Left ventricle myocardium inferior (tissue), 1 donor: Measurements from ENCODE around the gene RCCD1. TPM values are rescaled to one million over a fixed set of nuclear protein-coding genes. Genes with fewer than 3 reads are reported as not detected.

Experiments used
- DNase-seq: peaks from one replicate; pipeline ENCODE4 v3.0.0-alpha.2; 2020
- H3K27ac ChIP-seq: fragments of 200-600 bp; replicated peaks from 2 replicates; pipeline ENCODE4 v1.8.0; 2021
- H3K27me3 ChIP-seq: fragments of 200-600 bp; 2 replicates; pipeline ENCODE4 v1.8.0; 2021; ENCODE audit warnings: low read depth
- H3K36me3 ChIP-seq: fragments of 200-600 bp; 2 replicates; pipeline ENCODE4 v1.8.0; 2021
- H3K4me1 ChIP-seq: fragments of 200-600 bp; 2 replicates; pipeline ENCODE4 v1.8.0; 2021
- H3K4me3 ChIP-seq: fragments of 200-600 bp; 2 replicates; pipeline ENCODE4 v1.8.0; 2021; ENCODE audit warnings: mild to moderate bottlenecking, moderate library complexity
- H3K9me3 ChIP-seq: fragments of 200-600 bp; replicated peaks from 2 replicates; pipeline ENCODE4 v1.8.0; 2021
- intact Hi-C: fragments of 100-400 bp; cut with micrococcal nuclease; formaldehyde crosslinking; loops from one replicate; pipeline ENCODE4 v1.11.0; 2022
- total RNA-seq: library from RNA; stranded (reverse); fragmentation: NEBNext Ultra II Directional; extraction: Animal tissue kit (Norgen Biotek cat#: 25700); gene quantifications from one replicate; pipeline ENCODE4 v1.2.1, GENCODE V29; 2021
- TF ChIP-seq, protein P1 (sequence below): fragments of 200-600 bp; IDR thresholded peaks from 2 replicates; pipeline ENCODE4 v1.8.0; 2021; ENCODE audit warnings: antibody characterized with exemption, mild to moderate bottlenecking, borderline replicate concordance
- donor health status: DM: no; HTN: yes; CAD: no; lungs with severe emphysema.

Gene RCCD1
- total RNA-seq, 1 donor from 2014 or later = 10.9 TPM

GRCh38 chr15:91001209-91001608 lies 46.5 kb downstream of the RCCD1 start:
- no peak overlapping the region for H3K27ac ChIP-seq
- DNase-seq = no peak
- H3K36me3 ChIP-seq = peaks cover 82% of the 10 kb centered on the region
- intact Hi-C loops = no loop called here
- no peak overlapping the region for H3K4me3 ChIP-seq
- H3K4me1 ChIP-seq = no peaks in the 10 kb centered on the region
- TF ChIP-seq, protein P1, sequence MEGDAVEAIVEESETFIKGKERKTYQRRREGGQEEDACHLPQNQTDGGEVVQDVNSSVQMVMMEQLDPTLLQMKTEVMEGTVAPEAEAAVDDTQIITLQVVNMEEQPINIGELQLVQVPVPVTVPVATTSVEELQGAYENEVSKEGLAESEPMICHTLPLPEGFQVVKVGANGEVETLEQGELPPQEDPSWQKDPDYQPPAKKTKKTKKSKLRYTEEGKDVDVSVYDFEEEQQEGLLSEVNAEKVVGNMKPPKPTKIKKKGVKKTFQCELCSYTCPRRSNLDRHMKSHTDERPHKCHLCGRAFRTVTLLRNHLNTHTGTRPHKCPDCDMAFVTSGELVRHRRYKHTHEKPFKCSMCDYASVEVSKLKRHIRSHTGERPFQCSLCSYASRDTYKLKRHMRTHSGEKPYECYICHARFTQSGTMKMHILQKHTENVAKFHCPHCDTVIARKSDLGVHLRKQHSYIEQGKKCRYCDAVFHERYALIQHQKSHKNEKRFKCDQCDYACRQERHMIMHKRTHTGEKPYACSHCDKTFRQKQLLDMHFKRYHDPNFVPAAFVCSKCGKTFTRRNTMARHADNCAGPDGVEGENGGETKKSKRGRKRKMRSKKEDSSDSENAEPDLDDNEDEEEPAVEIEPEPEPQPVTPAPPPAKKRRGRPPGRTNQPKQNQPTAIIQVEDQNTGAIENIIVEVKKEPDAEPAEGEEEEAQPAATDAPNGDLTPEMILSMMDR = no peak
- no peaks in the 10 kb centered on the region for H3K9me3 ChIP-seq
- H3K27me3 ChIP-seq = no peaks in the 10 kb centered on the region

GRCh38 chr15:91007266-91007665 lies 52.6 kb downstream of the RCCD1 start:
- H3K4me1 ChIP-seq = no peaks in the 10 kb centered on the region
- DNase-seq = no peak

More at GRCh38 chr15:91007266-91007665, 52.6 kb downstream of the RCCD1 start:
- H3K4me3 ChIP-seq = no peak overlapping the region
- intact Hi-C loops = no loop called here
- no peaks in the 10 kb centered on the region for H3K9me3 ChIP-seq
- H3K27ac ChIP-seq = no peak overlapping the region
- H3K27me3 ChIP-seq = no peaks in the 10 kb centered on the region
- H3K36me3 ChIP-seq = peaks cover 93% of the 10 kb centered on the region
- TF ChIP-seq, protein P1 = no peak

Other genes starting within 250 kb of the RCCD1 start
- 26.2 TPM for gene BLM, start 237.5 kb upstream of the RCCD1 start, total RNA-seq
- 42.7 TPM for gene FURIN, start 86.3 kb upstream of the RCCD1 start, total RNA-seq
- gene FES, start 70.4 kb upstream of the RCCD1 start, total RNA-seq = 11.9 TPM
- 95.4 TPM for gene MAN2A2, start 51.6 kb upstream of the RCCD1 start, total RNA-seq
- gene HDDC3, start 22.3 kb upstream of the RCCD1 start, total RNA-seq = 12.7 TPM
- 21.9 TPM for gene UNC45A, start 19.6 kb upstream of the RCCD1 start, total RNA-seq
- 3.4 TPM for gene PRC1, start 39.7 kb downstream of the RCCD1 start, total RNA-seq
- gene VPS33B, start 67.7 kb downstream of the RCCD1 start, total RNA-seq = 4.8 TPM
- gene SV2B, start 145.4 kb downstream of the RCCD1 start, total RNA-seq = 2.8 TPM